Right cardiac atrium (tissue), 5 donors: ENCODE data around the gene BAHCC1. TPM values are rescaled to one million over a fixed set of nuclear protein-coding genes. Genes with fewer than 3 reads are reported as not detected.

Experiments
- ATAC-seq, 2 donors: fragments of 200-7000 bp; cut with Tn5 transposase; one replicate each; pipeline versions ENCODE4 v1.8.0 to v1.9.1; 2020; ENCODE audit warnings: moderate library complexity in 2 of 2, mild to moderate bottlenecking in 1 of 2
- DNase-seq, 3 donors: peaks; one replicate each; pipeline ENCODE4 v3.0.0-alpha.2; 2020
- H3K27ac ChIP-seq: one replicate; pipeline ENCODE4 v1.5.1; 2013; ENCODE audit warnings: mild to moderate bottlenecking, low read length, control low read depth, moderate library complexity
- H3K27me3 ChIP-seq: one replicate; pipeline ENCODE4 v1.6.1; 2013; ENCODE audit not compliant: control insufficient read depth, insufficient read depth
- H3K4me1 ChIP-seq: one replicate; pipeline ENCODE4 v1.6.1; 2013; ENCODE audit warnings: low read length; ENCODE audit not compliant: control insufficient read depth, insufficient read depth
- H3K4me3 ChIP-seq: one replicate; pipeline ENCODE4 v1.5.1; 2013; ENCODE audit warnings: low read length, control low read depth
- H3K9me3 ChIP-seq: one replicate; pipeline ENCODE4 v1.6.1; 2013; ENCODE audit warnings: low read length; ENCODE audit not compliant: control insufficient read depth
- WGBS: extraction: QIAGEN DNeasy Blood & Tissue Kit; methylation state at CpG from one replicate; pipeline ENCODE4 v1.1.7; 2013; 5-methylcytosine and 5-hydroxymethylcytosine counted together
- intact Hi-C, 4 donors: fragments of 100-400 bp; cut with DNase I; formaldehyde crosslinking; loops; one replicate each; pipeline versions ENCODE4 v1.11.0 to v1.14.0; 2022 to 2023
- polyA plus RNA-seq: library from polyadenylated mRNA; stranded (reverse); fragments of 200-250 nt; gene quantifications from one replicate; pipeline ENCODE4 v1.2.3, GENCODE V29; 2013
- total RNA-seq, 4 donors: library from RNA; stranded (reverse); fragmentation: NEBNext Ultra II Directional; extraction: Animal tissue kit (Norgen Biotek cat#: 25700); gene quantifications; one replicate each; pipeline ENCODE4 v1.2.1, GENCODE V29; 2021
- donor health status: healthy with polysubstance abuse.
- donor health status: DM: no; HTN: yes; CAD: no.
- donor health status: DM: no; HTN: no; CAD: no.
- donor health status: DM: no; HTN: yes; CAD: no; lungs with severe emphysema.
- donor health status: DM: yes; HTN: yes; CAD: no.

BAHCC1 gene
- total and polyA plus RNA-seq, 5 donors, result 8.3 to 12.8 (median 8.7) TPM

DNA sequence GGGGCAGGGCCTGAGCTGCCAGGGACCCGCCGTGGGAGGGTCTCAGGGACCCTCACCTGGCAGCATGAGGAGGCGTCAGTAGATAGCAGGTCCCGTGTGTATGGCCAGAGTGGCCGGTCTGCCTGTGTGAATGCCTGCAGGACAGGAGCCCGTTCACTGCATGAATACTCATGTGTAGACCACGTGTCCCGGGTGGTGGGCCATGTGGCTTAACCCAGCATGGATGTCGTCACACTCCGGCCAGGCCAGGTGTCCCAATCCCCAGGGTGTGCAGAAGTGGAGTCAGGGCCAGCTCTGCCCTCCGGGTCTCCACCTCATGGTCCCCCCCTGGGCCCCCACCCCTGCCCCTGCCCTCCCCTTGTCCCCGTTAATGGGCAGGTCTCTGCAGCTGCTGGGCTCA, 53.7 kb downstream of the BAHCC1 start:
- H3K4me3 ChIP-seq, result no peak overlapping the region
- intact Hi-C loops, result no loop called here
- DNase-seq (no peak), ATAC-seq (no peak)
- no peaks in the 10 kb centered on the region for H3K27me3 ChIP-seq
- H3K27ac ChIP-seq, result no peak overlapping the region
- WGBS, result 90% methylated on average over 12 of the region's 12 CpGs
- H3K9me3 ChIP-seq, result no peaks in the 10 kb centered on the region
- H3K4me1 ChIP-seq, result no peaks in the 10 kb centered on the region

DNA sequence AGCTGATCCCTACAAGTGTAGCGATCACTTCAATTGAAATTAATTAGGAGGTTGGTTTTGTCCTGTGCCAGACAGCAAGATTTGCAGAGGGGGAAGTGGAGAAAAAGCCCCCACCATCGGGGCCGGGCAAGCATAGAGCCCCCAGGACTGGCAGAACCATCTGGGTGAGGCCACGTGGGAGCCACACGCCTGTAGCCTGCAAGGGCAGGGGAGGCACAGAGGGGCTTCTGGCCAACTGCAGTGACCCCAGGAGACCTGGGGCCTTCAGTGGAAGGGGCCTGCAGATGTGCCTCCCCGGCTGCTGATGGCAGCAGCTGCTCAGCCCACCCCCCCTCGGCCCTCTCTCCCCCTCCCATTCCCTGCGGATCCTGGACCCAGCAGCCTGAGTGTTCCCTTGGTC, 54.1 kb downstream of the BAHCC1 start:
- Histone ChIP-seq H3K27ac (no peak overlapping the region), H3K4me1 (no peaks in the 10 kb centered on the region), H3K27me3 (no peaks in the 10 kb centered on the region), H3K9me3 (no peaks in the 10 kb centered on the region), H3K4me3 (no peak overlapping the region)
- ATAC-seq, result no peak
- DNase-seq, result no peak
- 78% methylated on average over 8 of the region's 8 CpGs for WGBS
- intact Hi-C loops, result no loop called here

DNA sequence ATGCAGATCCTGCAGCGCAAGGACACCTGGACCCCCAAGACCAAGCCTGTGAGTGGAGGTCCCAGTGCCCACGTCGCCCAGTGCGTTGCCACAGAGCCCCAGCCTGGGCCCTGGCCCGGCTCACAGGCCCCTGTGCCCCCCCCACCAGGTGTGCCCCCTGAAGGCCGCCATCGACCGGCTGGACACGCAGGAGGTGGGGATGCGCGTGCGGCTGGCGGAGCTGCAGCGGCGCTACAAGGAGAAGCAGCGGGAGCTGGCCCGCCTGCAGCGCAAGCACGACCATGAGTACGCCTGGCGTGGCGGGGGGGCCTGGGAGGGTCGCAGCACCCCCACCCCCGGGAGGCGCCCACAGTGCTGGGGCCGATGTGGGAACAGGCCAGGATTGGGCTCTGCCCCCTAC, 56.6 kb downstream of the BAHCC1 start:
- no peak overlapping the region for H3K4me3 ChIP-seq
- 95% methylated on average over 26 of the region's 26 CpGs for WGBS

DNA sequence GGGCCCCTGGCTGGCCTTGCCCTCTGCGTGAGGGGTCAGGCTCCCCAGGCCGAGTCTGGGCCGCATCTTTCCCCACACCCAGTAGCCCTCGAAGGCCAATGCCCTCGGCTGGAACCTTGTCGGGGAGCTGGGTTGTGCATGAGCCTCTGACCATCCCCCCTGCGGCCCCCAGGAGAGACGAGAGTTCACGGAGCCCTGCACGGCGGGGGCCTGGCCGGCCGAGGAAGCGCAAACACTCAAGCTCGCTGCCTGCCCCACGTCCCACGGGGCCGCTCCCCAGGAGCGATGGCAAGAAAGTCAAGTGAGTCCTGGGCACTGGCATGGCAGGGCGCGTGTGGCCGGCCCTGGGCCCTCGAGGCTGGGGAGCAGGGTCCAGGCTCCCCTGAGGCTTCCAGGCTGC, 57.3 kb downstream of the BAHCC1 start:
- no peaks in the 10 kb centered on the region for H3K4me1 ChIP-seq
- intact Hi-C loops, result no loop called here
- no peaks in the 10 kb centered on the region for H3K9me3 ChIP-seq
- no peak for ATAC-seq
- 91% methylated on average over 23 of the region's 23 CpGs for WGBS
- DNase-seq, result no peak
- H3K27ac ChIP-seq, result no peak overlapping the region
- H3K27me3 ChIP-seq, result no peaks in the 10 kb centered on the region
- H3K4me3 ChIP-seq, result no peak overlapping the region

More for the DNA sequence above, 56.6 kb downstream of the BAHCC1 start:
- ATAC-seq, result no peak
- Histone ChIP-seq H3K9me3 (no peaks in the 10 kb centered on the region), H3K27ac (no peak overlapping the region), H3K27me3 (no peaks in the 10 kb centered on the region), H3K4me1 (no peaks in the 10 kb centered on the region)
- DNase-seq, result no peak
- intact Hi-C loops, result no loop called here

DNA sequence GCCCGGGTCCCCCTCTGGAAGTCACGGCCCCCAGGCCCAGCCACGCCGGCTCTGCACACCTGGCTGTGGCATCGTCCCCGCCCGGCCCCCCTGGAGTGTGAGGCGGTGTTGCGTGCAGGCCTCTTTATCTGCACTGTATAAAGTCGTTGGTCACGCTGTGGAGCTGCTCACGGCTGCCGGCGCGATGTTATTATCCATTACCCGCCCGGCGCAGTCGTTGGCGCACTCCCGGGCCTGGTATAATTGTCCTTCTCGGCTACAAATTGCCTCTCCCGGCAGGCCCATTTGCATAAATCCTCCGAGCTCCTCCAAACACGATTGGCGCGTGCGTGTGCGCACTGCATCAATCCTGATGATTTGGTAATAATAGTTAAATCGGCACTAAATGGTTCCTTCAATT, 57.8 kb downstream of the BAHCC1 start:
- H3K27ac ChIP-seq, result no peak overlapping the region
- 89% methylated on average over 30 of the region's 30 CpGs for WGBS
- DNase-seq, result no peak
- no peak for ATAC-seq
- H3K27me3 ChIP-seq, result no peaks in the 10 kb centered on the region
- intact Hi-C loops, result no loop called here
- H3K9me3 ChIP-seq, result no peaks in the 10 kb centered on the region
- H3K4me1 ChIP-seq, result no peaks in the 10 kb centered on the region
- H3K4me3 ChIP-seq, result no peak overlapping the region

DNA sequence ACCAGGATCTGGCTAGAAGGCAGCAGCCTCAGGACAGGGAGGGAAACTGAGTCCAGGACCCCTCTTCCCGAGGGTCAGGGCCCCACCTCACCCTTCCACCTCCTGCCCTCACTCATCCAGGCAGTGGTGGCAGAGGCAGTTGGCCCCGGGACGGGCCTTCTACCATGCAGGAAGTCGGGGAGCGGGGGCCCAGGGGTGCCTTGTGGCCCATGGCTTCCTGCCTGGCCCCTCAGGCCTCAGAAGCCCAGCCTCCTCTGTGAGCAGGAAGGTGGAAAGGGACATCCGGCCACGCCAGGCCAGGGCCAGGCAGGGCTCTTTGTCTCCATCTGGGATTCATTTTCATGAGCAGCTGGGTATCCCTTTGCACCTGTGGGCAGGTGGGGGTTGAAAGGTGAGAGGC, 58.5 kb downstream of the BAHCC1 start:
- intact Hi-C loops, result no loop called here
- Histone ChIP-seq H3K4me1 (no peaks in the 10 kb centered on the region), H3K9me3 (no peaks in the 10 kb centered on the region), H3K27me3 (no peaks in the 10 kb centered on the region), H3K27ac (no peak overlapping the region), H3K4me3 (no peak overlapping the region)
- DNase-seq (no peak), ATAC-seq (no peak)
- 65% methylated on average over 7 of the region's 7 CpGs for WGBS

DNA sequence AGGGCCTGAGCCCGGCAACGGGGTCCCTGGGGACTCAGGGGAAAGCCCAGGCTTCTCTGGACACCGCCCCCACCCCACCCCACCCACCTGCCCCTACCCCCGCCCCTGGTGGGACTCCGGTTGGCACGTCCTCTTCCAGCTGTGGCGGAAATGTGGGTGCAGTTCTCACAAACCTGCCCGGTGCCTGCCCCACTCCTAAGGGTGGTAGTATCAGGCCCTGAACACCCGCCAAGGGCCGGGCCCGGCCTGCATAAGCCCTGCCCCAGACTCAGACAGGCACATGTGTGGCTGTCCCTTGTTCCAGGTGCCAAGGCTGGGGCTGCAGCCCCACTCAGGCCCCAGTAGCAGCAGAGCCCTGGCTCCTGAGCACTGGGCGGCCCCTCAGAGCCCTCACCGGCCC, 59.2 kb downstream of the BAHCC1 start:
- Histone ChIP-seq H3K4me3 (no peak overlapping the region), H3K27ac (no peak overlapping the region), H3K9me3 (no peaks in the 10 kb centered on the region), H3K4me1 (no peaks in the 10 kb centered on the region), H3K27me3 (no peaks in the 10 kb centered on the region)
- 72% methylated on average over 13 of the region's 13 CpGs for WGBS
- no peak for DNase-seq
- ATAC-seq, result no peak
- intact Hi-C loops, result no loop called here

DNA sequence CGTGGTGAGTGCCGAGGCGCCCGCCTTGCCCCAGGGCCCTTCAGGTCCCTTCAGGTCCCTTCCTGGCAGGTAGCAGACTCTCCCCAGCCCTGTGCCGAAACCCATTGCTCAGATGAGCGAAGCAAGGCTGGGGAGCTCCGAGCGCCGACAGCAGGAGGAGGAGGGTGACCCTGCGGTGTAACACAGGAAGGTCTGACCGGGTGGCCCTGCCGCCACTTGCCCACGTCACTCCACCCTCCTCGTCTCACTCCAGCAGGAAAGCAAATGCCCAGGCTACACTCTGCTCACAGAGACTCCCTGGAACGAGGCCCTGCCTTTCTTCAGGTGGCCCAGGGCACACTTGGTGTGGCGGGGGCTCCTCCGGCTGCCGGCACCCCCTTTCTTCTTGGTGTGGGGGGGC, 60.1 kb downstream of the BAHCC1 start:
- no peaks in the 10 kb centered on the region for H3K9me3 ChIP-seq
- ATAC-seq (no peak), DNase-seq (no peak)
- no peak overlapping the region for H3K27ac ChIP-seq
- 93% methylated on average over 18 of the region's 18 CpGs for WGBS
- H3K4me1 ChIP-seq, result no peaks in the 10 kb centered on the region
- H3K4me3 ChIP-seq, result no peak overlapping the region
- no peaks in the 10 kb centered on the region for H3K27me3 ChIP-seq
- intact Hi-C loops, result no loop called here

DNA sequence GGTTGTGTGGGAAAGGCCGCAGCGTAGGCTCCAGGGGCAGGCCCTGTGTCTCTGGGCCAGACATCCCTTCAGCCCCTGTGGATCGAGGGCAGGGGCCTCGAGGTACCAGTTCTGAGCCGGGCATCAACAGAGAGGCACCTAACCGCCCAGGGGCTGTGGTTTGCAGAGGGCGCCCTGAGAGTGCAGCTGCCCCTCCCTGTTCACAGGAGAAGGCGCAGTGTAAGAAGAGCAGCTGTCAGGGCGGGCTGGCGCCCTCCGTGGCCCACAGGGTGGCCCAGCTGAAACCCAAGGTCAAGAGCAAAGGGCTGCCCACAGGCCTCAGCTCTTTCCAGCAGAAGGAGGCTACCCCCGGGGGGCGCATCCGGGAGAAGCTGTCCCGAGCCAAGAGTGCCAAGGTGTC, 60.8 kb downstream of the BAHCC1 start:
- DNase-seq (no peak), ATAC-seq (no peak)
- intact Hi-C loops, result no loop called here

DNA sequence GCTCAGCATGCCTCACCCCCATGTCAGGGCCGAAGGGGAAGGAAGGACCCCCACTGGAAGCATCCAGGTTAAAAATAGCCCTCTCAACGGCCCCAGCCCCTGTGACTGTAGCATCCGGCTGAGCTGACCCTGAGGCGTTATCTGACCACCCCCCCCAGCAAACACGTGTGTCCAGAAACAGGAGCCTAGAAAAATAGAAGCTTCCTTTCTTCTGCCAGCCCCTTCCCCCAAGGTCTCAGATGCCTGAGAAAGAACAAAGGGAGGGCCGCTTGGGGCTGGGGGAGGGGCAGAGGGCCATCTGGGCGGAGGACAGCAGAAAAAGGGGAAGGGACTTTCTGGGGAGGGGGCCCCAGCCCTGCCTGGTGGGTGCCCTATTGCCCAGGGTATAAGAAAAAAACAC, 61.5 kb downstream of the BAHCC1 start:
- Histone ChIP-seq H3K27me3 (no peaks in the 10 kb centered on the region), H3K4me3 (no peak overlapping the region), H3K4me1 (no peaks in the 10 kb centered on the region), H3K9me3 (no peaks in the 10 kb centered on the region), H3K27ac (no peak overlapping the region)
- peak in 1 of 2 donors; percentile 6 for ATAC-seq
- intact Hi-C loops, result no loop called here
- no peak for DNase-seq
- WGBS, result 33% methylated on average over 7 of the region's 7 CpGs

More for the DNA sequence above, 60.8 kb downstream of the BAHCC1 start:
- 83% methylated on average over 15 of the region's 15 CpGs for WGBS
- Histone ChIP-seq H3K9me3 (no peaks in the 10 kb centered on the region), H3K27me3 (no peaks in the 10 kb centered on the region), H3K4me3 (no peak overlapping the region), H3K4me1 (no peaks in the 10 kb centered on the region), H3K27ac (no peak overlapping the region)

DNA sequence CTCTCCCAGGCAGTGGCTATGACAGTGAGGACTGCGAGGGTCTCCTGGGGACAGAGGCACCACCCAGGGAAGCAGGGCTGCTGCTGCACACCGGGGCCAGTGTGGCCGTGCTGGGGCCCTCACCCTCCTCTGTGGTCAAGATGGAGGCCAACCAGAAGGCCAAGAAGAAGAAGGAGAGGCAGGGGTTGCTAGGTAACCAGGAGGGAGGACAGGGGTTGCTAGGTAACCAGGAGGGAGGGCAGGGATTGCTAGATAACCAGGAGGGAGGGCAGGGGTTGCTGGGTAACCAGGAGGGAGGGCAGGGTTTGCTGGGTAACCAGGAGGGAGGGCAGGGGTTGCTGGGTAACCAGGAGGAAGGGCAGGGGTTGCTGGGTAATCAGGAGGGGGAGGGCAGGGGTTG, 62.1 kb downstream of the BAHCC1 start:
- intact Hi-C loops, result no loop called here
- no peak overlapping the region for H3K4me3 ChIP-seq
- no peak for ATAC-seq
- no peak overlapping the region for H3K27ac ChIP-seq
- DNase-seq, result no peak
- no peaks in the 10 kb centered on the region for H3K27me3 ChIP-seq
- no peaks in the 10 kb centered on the region for H3K4me1 ChIP-seq
- WGBS, result 92% methylated on average over 3 of the region's 3 CpGs
- H3K9me3 ChIP-seq, result no peaks in the 10 kb centered on the region

DNA sequence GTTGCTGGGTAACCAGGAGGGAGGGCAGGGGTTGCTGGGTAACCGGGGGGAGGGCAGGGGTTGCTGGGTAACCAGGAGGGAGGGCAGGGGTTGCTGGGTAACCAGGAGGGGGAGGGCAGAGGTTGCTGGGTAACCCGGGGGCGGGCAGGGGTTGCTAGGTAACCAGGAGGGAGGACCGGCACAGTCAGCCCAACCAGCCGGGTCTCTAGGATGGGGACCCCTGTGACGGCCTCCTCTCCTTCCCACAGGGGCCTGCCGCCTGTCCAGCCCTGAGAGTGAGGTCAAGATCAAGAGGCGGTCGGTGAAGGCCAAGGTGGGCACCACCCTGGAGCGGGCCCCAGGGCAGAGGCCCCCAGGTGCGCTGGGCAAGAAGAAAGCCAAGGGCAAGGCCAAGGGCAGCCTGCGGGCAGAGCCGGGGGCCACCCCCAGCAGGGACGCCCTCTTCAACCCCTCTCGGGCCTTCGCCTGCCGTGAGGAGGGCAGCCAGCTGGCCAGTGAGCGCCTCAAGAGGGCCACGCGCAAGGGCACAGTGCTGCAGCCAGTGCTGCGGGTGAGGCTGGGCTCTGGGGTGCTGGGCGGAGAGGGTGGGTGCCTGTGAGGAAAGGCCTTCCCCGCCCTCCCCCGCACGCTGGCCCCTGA, 62.8 kb downstream of the BAHCC1 start:
- no peaks in the 10 kb centered on the region for H3K4me1 ChIP-seq
- H3K27ac ChIP-seq, result no peak overlapping the region
- H3K27me3 ChIP-seq, result no peaks in the 10 kb centered on the region
- no peak overlapping the region for H3K4me3 ChIP-seq
- no peak for DNase-seq
- ATAC-seq, result no peak
- WGBS, result 90% methylated on average over 25 of the region's 25 CpGs
- intact Hi-C loops, result no loop called here
- H3K9me3 ChIP-seq, result no peaks in the 10 kb centered on the region
